HepG2 (cell line): Measurements from ENCODE around the gene WDR83. TPM values are rescaled to one million over a fixed set of nuclear protein-coding genes. Genes with fewer than 3 reads are reported as not detected.

ENCODE experiments used
- ATAC-seq: fragments of 200-7000 bp; cut with Tn5 transposase; 3 replicates; pipeline ENCODE4 v1.9.1; 2020; ENCODE audit warnings: mild to moderate bottlenecking, moderate library complexity
- BruUV-seq: library from RNA; stranded (reverse); fragments of 400-500 nt; replicated peaks from 2 replicates; lab custom pipeline; 2021; lab: Mats Ljungman, UMichigan
- CTCF ChIA-PET: fragments of 300-600 bp; formaldehyde crosslinking; extraction: SDS; loops from one replicate; lab custom pipeline; 2021; ENCODE audit warnings: low total read pairs, inconsistent platforms, low intra/inter-chr PET ratio; lab: Yijun Ruan, JAX
- POLR2A ChIA-PET: fragments of 350-600 bp; sonication (Branson Sonifier 250); formaldehyde crosslinking; loops from one replicate; lab custom pipeline; 2020; ENCODE audit warnings: antibody characterized with exemption, inconsistent platforms; lab: Yijun Ruan, JAX
- DNase-seq: peaks from one replicate; pipeline ENCODE4 v3.0.0-alpha.2; 2015; ENCODE audit warnings: low spot score
- FAIRE-seq: peaks from 3 replicates; lab custom pipeline; 2011; peaks lifted over from hg19 to GRCh38; lab: Jason Lieb, UNC
- H2AFZ ChIP-seq: one replicate; pipeline ENCODE4 v1.6.1; 2011; ENCODE audit warnings: low read length, inconsistent platforms
- H3K27ac ChIP-seq: fragments of 300-600 bp; 3 replicates; pipeline ENCODE4 v1.8.0; 2011; ENCODE audit warnings: mixed run types, mild to moderate bottlenecking, mixed read lengths, low read length, inconsistent platforms; ENCODE audit not compliant: insufficient read depth; ENCODE audit errors: extremely low read length
- H3K27me3 ChIP-seq, 2 experiments: fragments of 200-600 bp in 1 of 2; 2 replicates in 1 of 2; 3 replicates in 1 of 2; pipeline versions ENCODE4 v1.6.0 to v1.8.0; 2011; ENCODE audit warnings: low read length in 2 of 2, mild to moderate bottlenecking in 2 of 2, moderate library complexity in 2 of 2, inconsistent platforms in 1 of 2; ENCODE audit not compliant: insufficient read depth in 2 of 2, control insufficient read depth in 1 of 2
- H3K36me3 ChIP-seq, 2 experiments: fragments of 200-600 bp in 1 of 2; replicated peaks in 1 of 2; 2 replicates in 1 of 2; 3 replicates in 1 of 2; pipeline versions ENCODE4 v1.5.1 to v1.8.0; 2011; ENCODE audit warnings: low read length in 2 of 2, inconsistent platforms in 1 of 2; ENCODE audit not compliant: insufficient read depth in 2 of 2, control insufficient read depth in 1 of 2
- H3K4me1 ChIP-seq: 2 replicates; pipeline ENCODE4 v1.5.1; 2012; ENCODE audit warnings: low read length, inconsistent platforms; ENCODE audit not compliant: insufficient read depth
- H3K4me2 ChIP-seq: 2 replicates; pipeline ENCODE4 v1.6.0; 2011; ENCODE audit warnings: low read depth, low read length, inconsistent platforms
- H3K4me3 ChIP-seq, 3 experiments: fragments of 200-600 bp in 1 of 3; sonication (generic), shearing (Covaris generic) in 1 of 3; replicated peaks in 1 of 3; 2 replicates each; pipeline ENCODE4 v1.5.1; 2011 to 2016; ENCODE audit warnings: low read length in 3 of 3, inconsistent platforms in 2 of 3, low read depth in 2 of 3, mild to moderate bottlenecking in 2 of 3, control low read depth in 1 of 3, mixed read lengths in 1 of 3; ENCODE audit not compliant: insufficient read depth in 1 of 3
- H3K79me2 ChIP-seq: one replicate; pipeline ENCODE4 v1.6.1; 2011; ENCODE audit warnings: low read length, inconsistent platforms; ENCODE audit not compliant: insufficient read depth
- H3K9ac ChIP-seq: 2 replicates; pipeline ENCODE4 v1.6.0; 2011; ENCODE audit warnings: mild to moderate bottlenecking, low read depth, low read length, inconsistent platforms; ENCODE audit not compliant: insufficient read depth
- H3K9me3 ChIP-seq: 2 replicates; pipeline ENCODE4 v1.5.1; 2012; ENCODE audit warnings: mild to moderate bottlenecking, low read length
- H4K20me1 ChIP-seq: 2 replicates; pipeline ENCODE4 v1.6.0; 2011; ENCODE audit warnings: inconsistent platforms, mild to moderate bottlenecking, low read length, moderate library complexity; ENCODE audit not compliant: insufficient read depth
- AGO2 ChIP-seq: fragments of 200-400 bp; formaldehyde crosslinking; optimal IDR thresholded peaks from 2 replicates; pipeline ENCODE3; 2017; ENCODE audit warnings: mild to moderate bottlenecking, low read depth, low read length, moderate library complexity
- ATAD3A ChIP-seq: sonication (generic); formaldehyde crosslinking; IDR thresholded peaks from 2 replicates; pipeline ENCODE4 v1.4.0; 2020; ENCODE audit warnings: missing genetic modification reagents
- BRF2 ChIP-seq: sonication (generic); formaldehyde crosslinking; IDR thresholded peaks from 2 replicates; pipeline ENCODE4 v1.8.1; 2022; ENCODE audit warnings: mild to moderate bottlenecking, missing genetic modification reagents
- GLI4 ChIP-seq: sonication (generic); formaldehyde crosslinking; IDR thresholded peaks from 2 replicates; pipeline ENCODE4 v1.5.1; 2020; ENCODE audit warnings: missing genetic modification reagents, mild to moderate bottlenecking, moderate library complexity, borderline replicate concordance
- KDM5A ChIP-seq: fragments of 200-600 bp; sonication (generic); IDR thresholded peaks from 2 replicates; pipeline ENCODE4 v1.7.0; 2018; ENCODE audit warnings: antibody characterized with exemption, mild to moderate bottlenecking, low read length, borderline replicate concordance
- KMT2A ChIP-seq: sonication (generic); formaldehyde crosslinking; IDR thresholded peaks from 2 replicates; pipeline ENCODE4 v1.4.0; 2020; ENCODE audit warnings: missing genetic modification reagents
- MED1 ChIP-seq: sonication (generic); formaldehyde crosslinking; IDR thresholded peaks from 2 replicates; pipeline ENCODE4 v1.4.0; 2020; ENCODE audit warnings: missing genetic modification reagents
- NCOA1 ChIP-seq: sonication (generic); formaldehyde crosslinking; IDR thresholded peaks from 2 replicates; pipeline ENCODE4 v1.9.0; 2021; ENCODE audit warnings: missing genetic modification reagents
- PITX1 ChIP-seq: sonication (generic); formaldehyde crosslinking; IDR thresholded peaks from 2 replicates; pipeline ENCODE4 v1.5.1; 2020; ENCODE audit warnings: mild to moderate bottlenecking, missing genetic modification reagents
- POLR2G ChIP-seq: fragments of 200-400 bp; formaldehyde crosslinking; IDR thresholded peaks from 2 replicates; pipeline ENCODE4 v1.6.1; 2018; ENCODE audit warnings: mild to moderate bottlenecking, low read depth, low read length, moderate library complexity
- RFXANK ChIP-seq: IDR thresholded peaks from 2 replicates; pipeline ENCODE4 v1.6.1; 2016
- TSC22D2 ChIP-seq: sonication (generic); formaldehyde crosslinking; IDR thresholded peaks from 2 replicates; pipeline ENCODE4 v1.5.1; 2020; ENCODE audit warnings: missing genetic modification reagents, mild to moderate bottlenecking, borderline replicate concordance
- ZBTB26 ChIP-seq: IDR thresholded peaks from 2 replicates; pipeline ENCODE4 v1.6.1; 2016; ENCODE audit warnings: missing compliant biosample characterization, missing genetic modification reagents, borderline replicate concordance
- ZMYM4 ChIP-seq: sonication (generic); formaldehyde crosslinking; IDR thresholded peaks from 2 replicates; pipeline ENCODE4 v1.8.1; 2023; ENCODE audit warnings: mild to moderate bottlenecking, missing genetic modification reagents
- ZNF143 ChIP-seq: sonication (generic); formaldehyde crosslinking; IDR thresholded peaks from 2 replicates; pipeline ENCODE4 v1.4.0; 2020; ENCODE audit warnings: missing genetic modification reagents
- ZNF260 ChIP-seq: sonication (generic); formaldehyde crosslinking; IDR thresholded peaks from 2 replicates; pipeline ENCODE4 v1.4.0; 2020; ENCODE audit warnings: missing genetic modification reagents, low read depth, mild to moderate bottlenecking, borderline replicate concordance
- ZNF331 ChIP-seq: sonication (generic); formaldehyde crosslinking; IDR thresholded peaks from 2 replicates; pipeline ENCODE4 v1.4.0; 2020; ENCODE audit warnings: missing genetic modification reagents
- ZNF333 ChIP-seq: sonication (generic); formaldehyde crosslinking; IDR thresholded peaks from 2 replicates; pipeline ENCODE4 v1.4.0; 2020; ENCODE audit warnings: mild to moderate bottlenecking, missing genetic modification reagents, borderline replicate concordance
- ZNF362 ChIP-seq: sonication (generic); formaldehyde crosslinking; IDR thresholded peaks from 2 replicates; pipeline ENCODE4 v1.4.0; 2020; ENCODE audit warnings: missing genetic modification reagents, mild to moderate bottlenecking, borderline replicate concordance
- ZNF777 ChIP-seq: sonication (generic); formaldehyde crosslinking; IDR thresholded peaks from 2 replicates; pipeline ENCODE4 v1.4.0; 2020; ENCODE audit warnings: missing genetic modification reagents
- ZNF883 ChIP-seq: sonication (generic); formaldehyde crosslinking; IDR thresholded peaks from 2 replicates; pipeline ENCODE4 v1.5.1; 2020; ENCODE audit warnings: mild to moderate bottlenecking, missing genetic modification reagents; ENCODE audit errors: not compliant biosample characterization
- WGBS: methylation state at CpG from one replicate; pipeline ENCODE4 v1.1.6; 2017; ENCODE audit warnings: low lambda C conversion rate; 5-methylcytosine and 5-hydroxymethylcytosine counted together
- in situ Hi-C: cut with HindIII; loops from 2 replicates; pipeline ENCODE4 v1.10.0; 2017; ENCODE audit warnings: low pct_unique_long_range_greater_than_20kb; ENCODE audit not compliant: extremely low pct_ligation_motif_present
- intact Hi-C: fragments of 100-400 bp; cut with micrococcal nuclease; formaldehyde crosslinking; loops from one replicate; pipeline ENCODE4 v1.10.0; 2022; ENCODE audit not compliant: unreplicated experiment
- polyA plus RNA-seq, 8 experiments: library from polyadenylated mRNA; depleted of rRNA in 3 of 8; stranded (reverse) in 7 of 8; unstranded in 1 of 8; fragments of >200 nt; fragmentation: Illumina TruSeq in 4 of 8; extraction: Trizol in 4 of 8; gene quantifications; 2 replicates each; pipeline versions ENCODE4 v1.2.1 to v1.2.3, GENCODE V29; 2011 to 2016; ENCODE audit warnings: low read depth in 4 of 8, missing spikeins in 1 of 8, mixed read lengths in 1 of 8; ENCODE audit not compliant: insufficient read depth in 1 of 8
- total RNA-seq, 5 experiments: library from RNA; depleted of rRNA; stranded (reverse); fragments of >200 nt; fragmentation: Illumina TruSeq; extraction: Trizol; gene quantifications; 2 replicates each; pipeline ENCODE4 v1.2.3, GENCODE V29; 2016; ENCODE audit warnings: low read depth in 1 of 5

WDR83 gene
- total and polyA plus RNA-seq, 2 of the 13 experiments (the other 11 are each of a cell fraction or from before 2014, with no cell fraction given): 4.5 to 10.7 TPM

GRCh38 chr19:12723641-12724426, 57.2 kb downstream of the WDR83 start, which contains the start of gene TNPO2:
TNPO2 (minus strand) TSS chr19:12723932; CDS start chr19:12720977, 2,955 bp downstream.
- H3K9me3 ChIP-seq: no peaks in the 10 kb centered on the region
- ATAC-seq (peak; percentile 68), DNase-seq (peak; percentile 71), FAIRE-seq (peak; percentile 91)
- H3K4me3 ChIP-seq: peak within 1 kb of the TSS; percentile 67 to 93 (median 92)
- peak within 1 kb of the TSS; percentile 98 for H3K4me2 ChIP-seq
- H4K20me1 ChIP-seq: no peaks in the 10 kb centered on the region
- peaks cover 48% of the 10 kb centered on the region for H3K79me2 ChIP-seq
- peak within 1 kb of the TSS; percentile 77 for H3K27ac ChIP-seq
- BruUV-seq: no TSS peak
- peaks cover 2 to 7% of the 10 kb centered on the region in 2 experiments; a peak in 4 of 5 replicates for H3K36me3 ChIP-seq
- CTCF ChIA-PET: no interaction called here
- POLR2A ChIA-PET: interaction anchor here (1.0 to 4.8 kb wide), 9 partner anchors 9 to 210 kb away, joined by 3 to 51 read pairs (median 8); partner anchors contain the start of genes FARSA, FBXW9, GET3 and JUNB
- in situ Hi-C loops: no loop called here
- H3K9ac ChIP-seq: peak within 1 kb of the TSS; percentile 87
- intact Hi-C loops: no loop called here
- H3K4me1 ChIP-seq: peaks cover 20% of the 10 kb centered on the region
- 13% methylated on average over 16 of the region's 28 CpGs for WGBS
- H2AFZ ChIP-seq: peak within 1 kb of the TSS; percentile 78
- no peaks in the 10 kb centered on the region; a peak in 1 of 5 replicates for H3K27me3 ChIP-seq
- TF ChIP-seq ATAD3A (CRISPR knock-in tag): no peak
- no peak for TF ChIP-seq KDM5A
- no peak for TF ChIP-seq BRF2 (CRISPR knock-in tag)
- TF ChIP-seq GLI4 (CRISPR knock-in tag): peak; percentile 44; the same call in 1 of the 2 replicates
- peak; percentile 64 for TF ChIP-seq PITX1 (CRISPR knock-in tag)
- peak; percentile 8; the same call in 1 of the 2 replicates for TF ChIP-seq ZNF362
- peak; percentile 64; the same call in 1 of the 2 replicates for TF ChIP-seq KMT2A (CRISPR knock-in tag)
- TF ChIP-seq RFXANK: 0 out of 2 replicates have a peak, but pooled peaks have one; percentile 53
- TF ChIP-seq ZNF260 (CRISPR knock-in tag): no peak
- TF ChIP-seq ZMYM4: 0 out of 2 replicates have a peak, but pooled peaks have one; percentile 7
- TF ChIP-seq ZNF883 (CRISPR knock-in tag): peak; percentile 36
- TF ChIP-seq NCOA1 (CRISPR knock-in tag): no peak
- peak; percentile 51 for TF ChIP-seq MED1 (CRISPR knock-in tag)
- TF ChIP-seq TSC22D2 (CRISPR knock-in tag): 0 out of 2 replicates have a peak, but pooled peaks have one; percentile 36
- TF ChIP-seq ZNF777: no peak
- peak; percentile 93 for TF ChIP-seq ZNF143
- no peak for TF ChIP-seq AGO2
- 0 out of 2 replicates have a peak, but pooled peaks have one; percentile 48 for TF ChIP-seq ZNF331 (CRISPR knock-in tag)
- 0 out of 2 replicates have a peak, but pooled peaks have one; percentile 22 for TF ChIP-seq ZBTB26 (CRISPR knock-in tag)
- peak; percentile 87 for TF ChIP-seq POLR2G
- no peak for TF ChIP-seq ZNF333 (CRISPR knock-in tag)
